Measurements from ENCODE around the gene KCNK2. TPM values are rescaled to one million over a fixed set of nuclear protein-coding genes. Genes with fewer than 3 reads are reported as not detected.

Gene KCNK2
- total RNA-seq, 1 donor from 2014 or later: not detected

DNA sequence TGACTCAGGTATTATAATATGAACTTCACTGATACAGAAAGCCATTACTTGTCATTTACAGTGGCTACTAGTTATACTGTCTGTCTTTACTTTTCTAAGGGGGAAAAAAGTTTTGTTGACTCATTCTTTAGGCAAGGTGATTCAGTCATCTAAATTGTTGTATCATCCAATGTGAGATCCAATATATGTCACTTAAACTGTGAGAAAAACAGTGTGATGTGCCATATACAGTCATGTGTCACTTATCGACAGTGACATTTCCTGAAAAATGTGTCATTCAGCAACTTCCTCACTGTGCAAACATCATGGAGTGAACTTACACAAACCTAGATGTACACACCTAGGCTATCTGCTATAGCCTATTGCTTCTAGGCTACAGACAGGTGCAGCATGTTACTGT, 57.6 kb downstream of the KCNK2 start:
- no peak for DNase-seq (ENCODE audit: low read depth)
- TF ChIP-seq, protein P1, sequence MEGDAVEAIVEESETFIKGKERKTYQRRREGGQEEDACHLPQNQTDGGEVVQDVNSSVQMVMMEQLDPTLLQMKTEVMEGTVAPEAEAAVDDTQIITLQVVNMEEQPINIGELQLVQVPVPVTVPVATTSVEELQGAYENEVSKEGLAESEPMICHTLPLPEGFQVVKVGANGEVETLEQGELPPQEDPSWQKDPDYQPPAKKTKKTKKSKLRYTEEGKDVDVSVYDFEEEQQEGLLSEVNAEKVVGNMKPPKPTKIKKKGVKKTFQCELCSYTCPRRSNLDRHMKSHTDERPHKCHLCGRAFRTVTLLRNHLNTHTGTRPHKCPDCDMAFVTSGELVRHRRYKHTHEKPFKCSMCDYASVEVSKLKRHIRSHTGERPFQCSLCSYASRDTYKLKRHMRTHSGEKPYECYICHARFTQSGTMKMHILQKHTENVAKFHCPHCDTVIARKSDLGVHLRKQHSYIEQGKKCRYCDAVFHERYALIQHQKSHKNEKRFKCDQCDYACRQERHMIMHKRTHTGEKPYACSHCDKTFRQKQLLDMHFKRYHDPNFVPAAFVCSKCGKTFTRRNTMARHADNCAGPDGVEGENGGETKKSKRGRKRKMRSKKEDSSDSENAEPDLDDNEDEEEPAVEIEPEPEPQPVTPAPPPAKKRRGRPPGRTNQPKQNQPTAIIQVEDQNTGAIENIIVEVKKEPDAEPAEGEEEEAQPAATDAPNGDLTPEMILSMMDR (IDR thresholded peaks at IDR 0.05; ENCODE audit: insufficient read depth, low read length, poor library complexity, severe bottlenecking): no peak
- H3K27me3 ChIP-seq (ENCODE audit: control insufficient read depth, insufficient read depth, low read length): no peaks in the 10 kb centered on the region
- no peaks in the 10 kb centered on the region for H3K36me3 ChIP-seq (ENCODE audit: control insufficient read depth, insufficient read depth, low read length)
- H3K4me3 ChIP-seq (ENCODE audit: low read depth, low read length): no peak overlapping the region

DNA sequence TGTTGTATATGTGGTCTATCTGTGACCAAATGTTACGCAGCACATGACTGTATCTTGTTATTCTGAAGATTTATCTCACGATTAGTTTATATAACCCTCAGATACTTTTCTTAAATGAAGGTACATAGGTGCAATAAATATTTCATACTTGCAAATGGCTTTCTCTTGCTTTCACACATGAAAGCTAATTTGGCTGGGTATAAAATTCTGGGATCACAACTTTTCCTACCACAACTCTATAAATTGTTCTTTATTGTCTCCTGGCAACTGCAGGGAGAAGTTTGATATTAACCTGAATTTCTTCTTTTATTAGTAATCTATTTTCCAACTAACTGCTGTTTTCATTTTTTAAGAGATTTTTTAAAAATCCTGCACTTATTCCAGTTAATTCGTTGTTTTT, 58.9 kb downstream of the KCNK2 start:
- no peaks in the 10 kb centered on the region for H3K36me3 ChIP-seq (ENCODE audit: control insufficient read depth, insufficient read depth, low read length)
- H3K27me3 ChIP-seq (ENCODE audit: control insufficient read depth, insufficient read depth, low read length): no peaks in the 10 kb centered on the region
- TF ChIP-seq, protein P1 (IDR thresholded peaks at IDR 0.05; ENCODE audit: insufficient read depth, low read length, poor library complexity, severe bottlenecking): no peak
- DNase-seq (ENCODE audit: low read depth): no peak
- H3K4me3 ChIP-seq (ENCODE audit: low read depth, low read length): no peak overlapping the region

DNA sequence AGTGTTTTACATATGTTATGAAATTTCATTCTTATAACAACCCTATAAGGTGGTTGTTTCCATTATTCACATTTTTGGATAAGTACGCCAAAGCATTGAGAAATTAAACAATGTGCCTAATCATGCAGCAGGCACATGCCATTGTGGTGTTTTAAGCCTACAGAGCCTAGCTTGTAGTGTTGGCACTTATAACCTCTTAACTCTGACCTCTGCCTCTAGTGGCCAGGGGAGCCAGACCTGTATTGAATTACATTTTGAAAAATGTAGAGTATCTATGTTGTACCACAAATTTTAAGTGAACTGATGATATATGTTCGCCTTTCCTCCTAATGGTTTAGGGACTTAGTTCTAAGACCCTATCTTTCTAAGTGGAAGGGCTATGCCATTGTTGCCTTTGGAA, 61.0 kb downstream of the KCNK2 start:
- Histone ChIP-seq H3K27me3 (ENCODE audit: control insufficient read depth, insufficient read depth, low read length) (no peaks in the 10 kb centered on the region), H3K4me3 (ENCODE audit: low read depth, low read length) (no peak overlapping the region), H3K36me3 (ENCODE audit: control insufficient read depth, insufficient read depth, low read length) (no peaks in the 10 kb centered on the region)
- TF ChIP-seq, protein P1 (IDR thresholded peaks at IDR 0.05; ENCODE audit: insufficient read depth, low read length, poor library complexity, severe bottlenecking): no peak
- no peak for DNase-seq (ENCODE audit: low read depth)

DNA sequence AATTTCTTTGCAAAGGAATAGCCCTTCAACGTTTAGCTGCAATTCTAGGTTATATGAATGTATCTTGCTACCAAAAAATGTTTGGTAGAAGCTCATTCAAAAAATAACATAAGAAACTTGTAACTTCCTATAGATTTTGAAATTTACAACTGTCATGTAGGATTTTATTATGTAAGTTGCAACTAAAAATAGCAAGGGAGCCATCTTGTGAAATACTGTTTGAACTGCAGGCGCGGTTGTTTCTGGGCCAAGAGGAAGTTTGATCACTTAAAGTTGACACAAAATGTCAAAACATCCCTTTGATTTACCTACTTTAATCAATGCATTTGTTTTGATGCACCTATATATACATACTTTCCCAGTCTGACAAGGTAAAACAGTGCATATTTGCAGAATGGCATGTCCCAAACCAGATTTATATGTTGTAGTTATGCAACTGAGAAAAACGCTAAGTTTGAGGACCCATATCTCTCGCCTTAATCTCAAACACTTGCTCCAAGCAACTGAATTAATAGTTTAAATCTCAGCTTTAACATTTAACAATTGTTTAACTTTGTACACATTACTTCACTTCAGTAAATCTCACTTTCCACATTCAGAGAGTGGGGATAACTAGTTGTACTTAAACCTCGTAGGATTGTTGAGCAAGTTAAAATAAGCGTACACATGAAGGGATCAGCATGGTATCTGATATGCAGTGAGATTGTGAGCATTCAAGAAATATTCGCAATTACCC, 63.9 kb downstream of the KCNK2 start:
- TF ChIP-seq, protein P1 (IDR thresholded peaks at IDR 0.05; ENCODE audit: insufficient read depth, low read length, poor library complexity, severe bottlenecking): peak; percentile 55
- peak; percentile 5 for DNase-seq (ENCODE audit: low read depth)
- Histone ChIP-seq H3K27me3 (ENCODE audit: control insufficient read depth, insufficient read depth, low read length) (no peaks in the 10 kb centered on the region), H3K36me3 (ENCODE audit: control insufficient read depth, insufficient read depth, low read length) (no peaks in the 10 kb centered on the region), H3K4me3 (ENCODE audit: low read depth, low read length) (no peak overlapping the region)

DNA sequence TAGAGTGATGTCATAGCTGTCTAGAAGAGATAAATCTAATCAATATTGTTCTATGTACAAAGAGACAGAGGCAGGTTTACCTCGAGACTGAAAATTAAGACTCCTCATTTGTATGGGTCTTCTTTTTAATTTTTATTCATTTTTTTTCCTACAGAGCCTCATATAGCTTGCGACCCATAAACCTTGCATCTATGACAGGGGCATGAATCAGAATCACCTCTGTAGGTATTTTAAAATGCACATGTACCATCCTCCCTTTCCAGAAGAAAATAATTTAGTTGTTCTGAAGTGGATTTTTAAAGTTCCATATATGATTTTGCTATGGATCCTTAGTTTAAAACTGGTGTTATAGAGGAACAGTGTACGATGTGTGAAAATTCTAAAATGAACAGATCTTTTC, 64.5 kb downstream of the KCNK2 start:
- H3K4me3 ChIP-seq (ENCODE audit: low read depth, low read length): no peak overlapping the region
- DNase-seq (ENCODE audit: low read depth): no peak
- no peaks in the 10 kb centered on the region for H3K36me3 ChIP-seq (ENCODE audit: control insufficient read depth, insufficient read depth, low read length)
- TF ChIP-seq, protein P1 (IDR thresholded peaks at IDR 0.05; ENCODE audit: insufficient read depth, low read length, poor library complexity, severe bottlenecking): no peak
- H3K27me3 ChIP-seq (ENCODE audit: control insufficient read depth, insufficient read depth, low read length): no peaks in the 10 kb centered on the region

All from kidney epithelial cell (primary cell).